GM21515 (cell line): Measurements from ENCODE around the gene FAM72D.
"Not testable (repeated sequence)": the region's sequence is repeated elsewhere in the genome, so short reads cannot be mapped to it uniquely, and the experiment has no call there.

Experiments used
- ATAC-seq: cut with Tn5 transposase; IDR thresholded peaks from one replicate; pipeline ENCODE4 v1.9.1; 2021; ENCODE audit not compliant: unreplicated experiment

FAM72D gene

GRCh38 chr1:145146308-145146707 lies 50.5 kb downstream of the FAM72D start:
- not testable (repeated sequence) for ATAC-seq

GRCh38 chr1:145147172-145147571 lies 51.4 kb downstream of the FAM72D start:
- not testable (repeated sequence) for ATAC-seq

DNA sequence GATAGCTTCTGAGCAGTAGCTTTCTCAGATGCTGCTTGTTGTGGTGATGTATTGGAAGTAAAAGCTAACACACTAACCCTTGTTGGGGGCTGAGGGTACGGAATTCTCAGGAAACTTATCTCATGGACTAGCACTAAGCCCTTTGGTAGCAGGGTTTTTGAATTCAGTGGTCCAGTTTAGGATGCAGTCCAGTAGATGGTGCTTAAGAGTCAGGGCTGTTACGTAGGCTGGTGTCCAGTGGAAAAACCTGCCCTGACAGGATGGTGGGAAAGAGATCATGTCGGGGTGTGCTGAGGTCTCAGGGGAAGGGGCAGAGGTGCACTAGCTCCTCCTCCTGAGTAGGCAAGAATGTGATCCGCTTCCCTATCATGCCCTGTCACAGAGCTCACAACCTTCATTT lies 59.6 kb downstream of the FAM72D start:
- not testable (repeated sequence) for ATAC-seq

GRCh38 chr1:145155873-145156272 lies 60.1 kb downstream of the FAM72D start:
- not testable (repeated sequence) for ATAC-seq

DNA sequence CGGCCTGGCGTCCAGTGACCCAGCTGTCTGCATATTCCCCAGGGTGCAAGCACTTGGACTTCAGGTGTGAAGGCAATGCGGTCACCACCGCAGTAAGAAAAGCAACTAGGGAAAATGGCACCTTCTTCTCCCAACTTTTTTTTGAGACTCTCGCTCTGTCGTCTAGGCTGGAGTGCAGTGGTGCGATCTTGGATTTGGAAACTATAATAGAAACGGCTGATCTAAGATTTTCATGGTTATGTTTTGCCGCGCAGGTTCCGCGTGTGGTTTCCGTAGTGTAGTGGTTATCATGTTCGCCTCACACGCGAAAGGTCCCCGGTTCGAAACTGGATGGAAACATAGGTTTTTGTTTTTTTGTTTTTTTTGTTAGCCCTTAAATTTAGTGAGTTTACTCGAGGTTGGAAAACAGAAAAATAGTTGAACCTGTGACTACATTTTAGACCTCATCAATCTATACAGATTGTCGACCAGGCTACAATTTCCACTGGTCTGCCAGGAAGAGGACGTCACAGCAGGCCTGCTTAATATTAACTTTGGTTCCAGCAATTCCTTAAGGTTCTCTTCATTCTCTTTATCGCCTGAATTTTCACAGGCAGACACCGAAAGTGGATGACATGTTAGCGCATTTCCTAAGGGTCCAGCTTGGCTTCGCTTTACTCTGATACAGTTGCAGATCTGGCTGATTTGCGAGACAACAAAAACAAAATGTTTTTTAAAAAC lies 61.3 kb downstream of the FAM72D start:
- ATAC-seq, result not testable (repeated sequence)

DNA sequence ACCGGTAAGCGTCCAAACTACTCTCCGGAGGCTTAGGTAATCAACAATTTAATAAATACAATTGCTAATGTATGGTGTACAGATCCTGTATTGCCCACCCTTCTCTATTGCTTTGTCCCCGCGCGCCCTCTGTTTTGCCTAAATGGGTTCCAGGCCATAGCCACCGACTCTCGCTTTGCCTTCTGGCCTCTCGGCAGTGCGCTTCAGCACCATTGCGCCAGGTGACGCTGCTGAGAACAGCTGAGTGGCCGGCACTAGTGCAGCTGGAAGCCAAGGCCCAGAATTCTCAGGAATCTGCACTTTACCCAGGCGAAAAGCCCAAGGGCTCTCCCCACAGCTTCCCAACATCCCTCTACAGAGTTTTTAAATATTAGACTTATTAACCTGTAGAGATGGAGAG lies 61.9 kb downstream of the FAM72D start:
- not testable (repeated sequence) for ATAC-seq

- not testable (repeated sequence) for ATAC-seq
Measured at GRCh38 chr1:145161046-145161752, 65.4 kb downstream of the FAM72D start.
